KMS-11 (cell line): ENCODE measurements around the gene CPNE2.
"Not testable (repeated sequence)": the region's sequence is repeated elsewhere in the genome, so short reads cannot be mapped to it uniquely, and the experiment has no call there.

ENCODE experiments used
- H2AFZ ChIP-seq: fragments of 200-600 bp; sonication (generic); 2 replicates; pipeline ENCODE4 v1.6.1; 2016; ENCODE audit warnings: antibody characterized with exemption, mixed run types, low read depth
- H3K27ac ChIP-seq: fragments of 200-600 bp; sonication (generic); 2 replicates; pipeline ENCODE4 v1.6.1; 2016; ENCODE audit warnings: mild to moderate bottlenecking, mixed run types
- H3K27me3 ChIP-seq: fragments of 200-600 bp; sonication (generic); 2 replicates; pipeline ENCODE4 v1.6.1; 2017; ENCODE audit warnings: mild to moderate bottlenecking, low read depth, mixed run types, moderate library complexity; ENCODE audit not compliant: insufficient read depth
- H3K36me3 ChIP-seq: fragments of 200-600 bp; sonication (generic); 2 replicates; pipeline ENCODE4 v1.6.1; 2017; ENCODE audit warnings: mild to moderate bottlenecking, mixed run types; ENCODE audit not compliant: insufficient read depth
- H3K4me1 ChIP-seq: fragments of 200-600 bp; sonication (generic); 2 replicates; pipeline ENCODE4 v1.6.1; 2016; ENCODE audit warnings: mild to moderate bottlenecking, low read depth, mixed run types; ENCODE audit not compliant: poor library complexity, severe bottlenecking
- H3K4me2 ChIP-seq: fragments of 200-600 bp; sonication (generic); 2 replicates; pipeline ENCODE4 v1.7.0; 2016; ENCODE audit warnings: mild to moderate bottlenecking, mixed run types
- H3K4me3 ChIP-seq: fragments of 200-600 bp; sonication (generic); IDR thresholded peaks from 2 replicates; pipeline ENCODE4 v1.6.1; 2017; ENCODE audit warnings: low read depth, low read length, mixed read lengths; ENCODE audit not compliant: insufficient read depth
- H3K79me2 ChIP-seq: fragments of 200-600 bp; sonication (generic); 2 replicates; pipeline ENCODE4 v1.6.1; 2016; ENCODE audit warnings: low read depth, mixed run types; ENCODE audit not compliant: insufficient read depth
- H3K9ac ChIP-seq: fragments of 200-600 bp; sonication (generic); 2 replicates; pipeline ENCODE4 v1.6.1; 2016; ENCODE audit warnings: mild to moderate bottlenecking, mixed run types
- H4K20me1 ChIP-seq: fragments of 200-600 bp; sonication (generic); 2 replicates; pipeline ENCODE4 v1.6.1; 2016; ENCODE audit warnings: mild to moderate bottlenecking, mixed run types; ENCODE audit not compliant: insufficient read depth
- CTCF ChIP-seq: fragments of 200-600 bp; sonication (generic); conservative IDR thresholded peaks from 2 replicates; pipeline ENCODE4 v1.6.1; 2017; ENCODE audit warnings: low read depth, mild to moderate bottlenecking, antibody characterized with exemption, low read length, moderate library complexity, mixed read lengths

CPNE2 gene

GRCh38 chr16:57069635-57070370 is 22.6 kb upstream of the CPNE2 start:
- H3K36me3 ChIP-seq = no peaks in the 10 kb centered on the region
- H3K4me1 ChIP-seq = peaks cover 26% of the 10 kb centered on the region
- no peak overlapping the region for H3K9ac ChIP-seq
- no peak overlapping the region for H3K27ac ChIP-seq
- no peaks in the 10 kb centered on the region for H3K27me3 ChIP-seq
- H2AFZ ChIP-seq = no peak overlapping the region
- no peaks in the 10 kb centered on the region for H4K20me1 ChIP-seq
- no peaks in the 10 kb centered on the region for H3K79me2 ChIP-seq
- no peak overlapping the region for H3K4me2 ChIP-seq
- H3K4me3 ChIP-seq = no peak overlapping the region
- TF ChIP-seq CTCF = no peak

GRCh38 chr16:57070424-57070823 is 22.0 kb upstream of the CPNE2 start:
- H3K4me3 ChIP-seq = no peak overlapping the region
- H4K20me1 ChIP-seq = no peaks in the 10 kb centered on the region
- no peak overlapping the region for H2AFZ ChIP-seq
- peaks cover 26% of the 10 kb centered on the region for H3K4me1 ChIP-seq
- H3K4me2 ChIP-seq = no peak overlapping the region
- no peak for TF ChIP-seq CTCF
- no peaks in the 10 kb centered on the region for H3K36me3 ChIP-seq
- H3K27ac ChIP-seq = no peak overlapping the region
- H3K79me2 ChIP-seq = no peaks in the 10 kb centered on the region
- H3K27me3 ChIP-seq = no peaks in the 10 kb centered on the region
- no peak overlapping the region for H3K9ac ChIP-seq

GRCh38 chr16:57071081-57071732 is 21.2 kb upstream of the CPNE2 start:
- H3K27me3 ChIP-seq, H4K20me1 ChIP-seq, H3K9ac ChIP-seq, H3K36me3 ChIP-seq, H3K27ac ChIP-seq, H3K4me3 ChIP-seq, H3K79me2 ChIP-seq, H3K4me2 ChIP-seq, H2AFZ ChIP-seq: not testable (repeated sequence)
- peaks cover 26% of the 10 kb centered on the region for H3K4me1 ChIP-seq

- Histone ChIP-seq H3K4me2 (peak overlapping the region; percentile 36; the same call in 1 of the 2 replicates), H2AFZ (no peak overlapping the region), H3K27ac (peak overlapping the region; percentile 34), H3K79me2 (no peaks in the 10 kb centered on the region), H3K4me3 (no peak overlapping the region), H3K36me3 (no peaks in the 10 kb centered on the region), H3K9ac (no peak overlapping the region), H3K4me1 (peaks cover 26% of the 10 kb centered on the region), H4K20me1 (no peaks in the 10 kb centered on the region), H3K27me3 (no peaks in the 10 kb centered on the region)
- no peak for TF ChIP-seq CTCF
Observed at GRCh38 chr16:57071831-57072582, 20.4 kb upstream of the CPNE2 start.
